Thyroid gland (tissue), 4 donors: Measurements from ENCODE around the gene QPCT.

Experiments
- POLR2A ChIP-seq, 2 donors: fragments of 450-650 bp; IDR thresholded peaks; one replicate each; pipeline ENCODE4 v1.6.1; 2017; ENCODE audit warnings: antibody characterized with exemption in 2 of 2, mild to moderate bottlenecking in 2 of 2, moderate library complexity in 1 of 2
- TF ChIP-seq, protein P1 (sequence below), 6 experiments: fragments of 200-600 bp in 3 of 6; fragments of 450-650 bp in 3 of 6; sonication (generic) in 3 of 6; IDR thresholded peaks; one replicate each; pipeline ENCODE4 v1.5.1; 2016 to 2019; ENCODE audit warnings: antibody characterized with exemption in 6 of 6, mild to moderate bottlenecking in 2 of 6, inconsistent platforms in 1 of 6, moderate library complexity in 1 of 6

DNA sequence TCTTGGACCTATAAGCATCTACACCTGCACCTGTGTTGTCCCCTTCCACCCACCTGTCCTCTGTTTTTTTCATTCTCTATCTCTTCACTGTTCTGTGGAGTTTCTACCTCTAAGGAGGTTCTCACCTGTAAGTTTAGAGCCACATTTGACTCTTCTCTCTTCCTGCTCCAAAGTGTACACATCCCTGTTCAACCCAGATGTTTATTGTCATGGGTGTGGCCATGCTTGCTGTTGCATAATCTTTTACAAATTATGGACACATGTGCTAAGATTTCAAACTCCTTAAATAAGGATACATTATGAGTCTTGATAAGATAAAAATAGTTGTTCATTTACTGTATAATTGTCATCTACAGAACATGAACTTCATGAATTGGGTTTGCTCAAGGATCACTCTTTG lies 27.6 kb downstream of the QPCT start:
- TF ChIP-seq, protein P1, sequence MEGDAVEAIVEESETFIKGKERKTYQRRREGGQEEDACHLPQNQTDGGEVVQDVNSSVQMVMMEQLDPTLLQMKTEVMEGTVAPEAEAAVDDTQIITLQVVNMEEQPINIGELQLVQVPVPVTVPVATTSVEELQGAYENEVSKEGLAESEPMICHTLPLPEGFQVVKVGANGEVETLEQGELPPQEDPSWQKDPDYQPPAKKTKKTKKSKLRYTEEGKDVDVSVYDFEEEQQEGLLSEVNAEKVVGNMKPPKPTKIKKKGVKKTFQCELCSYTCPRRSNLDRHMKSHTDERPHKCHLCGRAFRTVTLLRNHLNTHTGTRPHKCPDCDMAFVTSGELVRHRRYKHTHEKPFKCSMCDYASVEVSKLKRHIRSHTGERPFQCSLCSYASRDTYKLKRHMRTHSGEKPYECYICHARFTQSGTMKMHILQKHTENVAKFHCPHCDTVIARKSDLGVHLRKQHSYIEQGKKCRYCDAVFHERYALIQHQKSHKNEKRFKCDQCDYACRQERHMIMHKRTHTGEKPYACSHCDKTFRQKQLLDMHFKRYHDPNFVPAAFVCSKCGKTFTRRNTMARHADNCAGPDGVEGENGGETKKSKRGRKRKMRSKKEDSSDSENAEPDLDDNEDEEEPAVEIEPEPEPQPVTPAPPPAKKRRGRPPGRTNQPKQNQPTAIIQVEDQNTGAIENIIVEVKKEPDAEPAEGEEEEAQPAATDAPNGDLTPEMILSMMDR (IDR thresholded peaks at IDR 0.05), result no peak
- no peak for TF ChIP-seq POLR2A (IDR thresholded peaks at IDR 0.05)
